Heart left ventricle (tissue), 13 donors: ENCODE data around the gene CBX8.

Experiments
- CTCF ChIP-seq, 12 donors: fragments of 200-600 bp; sonication (generic) in 4 of 12; IDR thresholded peaks; one replicate each; pipeline versions ENCODE4 v1.5.0 to v1.8.0; 2018 to 2022; ENCODE audit warnings: antibody characterized with exemption in 12 of 12, mild to moderate bottlenecking in 5 of 12
- POLR2A ChIP-seq, 2 donors: fragments of 450-650 bp; IDR thresholded peaks; one replicate each; pipeline ENCODE4 v1.6.1; 2017; ENCODE audit warnings: antibody characterized with exemption in 2 of 2, mild to moderate bottlenecking in 2 of 2, moderate library complexity in 2 of 2
- donor health status: ischemic (EF 13 %, LVEDD 7.1; RV severe dilation, severe dysfunction).
- donor health status: DM: no; HTN: yes; CAD: no.
- donor health status: DM: no; HTN: no; CAD: no.
- donor health status: ischemic (EF 25% LVEDD 6.9; RV normal size, moderate dysfunction).
- donor health status: ischemic (EF 25% LVEDD 5.7; RV mildly dilated, moderate dysfunction).
- donor health status: ischemic (EF 35%, LVEDD 5.7; RV mildly dilated, moderate dysfunction).
- donor health status: nonischemic (EF 11% LVEDD 7.7; RV severe dilation, severe dysfunction).
- donor health status: DM: yes; HTN: yes; CAD: no.
- donor health status: PGD.
- donor health status: ischemic (EF 29% LVEDD 5.4; RV normal size, mild dysfunction).
- donor health status: nonischemic (EF 23%, LVEDD 6.1; RV moderate dilation, normal function).

- TF ChIP-seq CTCF (IDR thresholded peaks at IDR 0.05) = peak in 9 of 12 donors; percentile 11 to 45 (median 26)
- TF ChIP-seq POLR2A (IDR thresholded peaks at IDR 0.05) = no peak
These were observed 43.6 kb upstream of the CBX8 start for GRCh38 chr17:79840269-79840988.
